Panc1 (cell line): Measurements from ENCODE around the gene KCND3. TPM values are rescaled to one million over a fixed set of nuclear protein-coding genes. Genes with fewer than 3 reads are reported as not detected.

Experiments
- ATAC-seq: fragments of 200-7000 bp; cut with Tn5 transposase; 2 replicates; pipeline ENCODE4 v1.9.1; 2020; ENCODE audit warnings: mild to moderate bottlenecking, moderate library complexity
- BruUV-seq: library from RNA; stranded (reverse); fragments of 400-500 nt; replicated peaks from 2 replicates; lab custom pipeline; 2021; lab: Mats Ljungman, UMichigan
- CTCF ChIA-PET: fragments of 300-600 bp; sonication (Branson Sonifier 250); formaldehyde crosslinking; loops from one replicate; lab custom pipeline; 2022; ENCODE audit warnings: antibody characterized with exemption; lab: Charles Lee
- POLR2A ChIA-PET: fragments of 300-600 bp; sonication (Branson Sonifier 250); formaldehyde crosslinking; loops from one replicate; lab custom pipeline; 2022; ENCODE audit warnings: antibody characterized with exemption; lab: Charles Lee
- DNase-seq: peaks from one replicate; pipeline ENCODE4 v3.0.0-alpha.2; 2010; ENCODE audit warnings: low read depth, low spot score
- H3K27ac ChIP-seq: 2 replicates; pipeline ENCODE4 v1.5.1; 2011; ENCODE audit warnings: mild to moderate bottlenecking, low read length, inconsistent platforms
- H3K27me3 ChIP-seq: fragments of 200-500 bp; sonication (Bioruptor generic); 2 replicates; pipeline ENCODE4 v1.6.0; 2014; ENCODE audit warnings: low read length, inconsistent platforms; ENCODE audit not compliant: control insufficient read depth, insufficient read depth
- H3K36me3 ChIP-seq: fragments of 200-500 bp; sonication (Bioruptor generic); 2 replicates; pipeline ENCODE4 v1.5.1; 2014; ENCODE audit warnings: inconsistent platforms, mild to moderate bottlenecking, low read length, moderate library complexity; ENCODE audit not compliant: control insufficient read depth, insufficient read depth
- H3K4me1 ChIP-seq: 2 replicates; pipeline ENCODE4 v1.5.1; 2011; ENCODE audit warnings: inconsistent platforms, mild to moderate bottlenecking, low read length, moderate library complexity; ENCODE audit not compliant: control insufficient read depth, insufficient read depth
- H3K4me3 ChIP-seq, 2 experiments: 2 replicates each; pipeline ENCODE4 v1.5.1; 2011 to 2012; ENCODE audit warnings: low read depth in 2 of 2, low read length in 2 of 2, mild to moderate bottlenecking in 2 of 2, inconsistent platforms in 1 of 2, moderate library complexity in 1 of 2
- H3K9me3 ChIP-seq: fragments of 200-500 bp; sonication (Bioruptor generic); 2 replicates; pipeline ENCODE4 v1.5.1; 2014; ENCODE audit warnings: low read depth, mild to moderate bottlenecking, inconsistent platforms, low read length, moderate library complexity; ENCODE audit not compliant: control insufficient read depth, insufficient read depth
- POLR2AphosphoS5 ChIP-seq: IDR thresholded peaks from 2 replicates; pipeline ENCODE4 v1.6.1; 2012; ENCODE audit warnings: mild to moderate bottlenecking, low read depth, low read length, moderate library complexity
- SIN3A ChIP-seq: IDR thresholded peaks from 2 replicates; pipeline ENCODE4 v1.6.1; 2012; ENCODE audit warnings: low read depth, mild to moderate bottlenecking, low read length, moderate library complexity, borderline replicate concordance; ENCODE audit not compliant: insufficient read depth
- TCF7L2 ChIP-seq: IDR thresholded peaks from 2 replicates; pipeline ENCODE4 v1.6.1; 2011; ENCODE audit warnings: mild to moderate bottlenecking, low read depth, low read length, inconsistent platforms
- in situ Hi-C: cut with HindIII; loops from 2 replicates; pipeline ENCODE4 v1.10.0; 2016; ENCODE audit warnings: low sequenced_read_pairs, low pct_unique_long_range_greater_than_20kb
- intact Hi-C: fragments of 100-400 bp; cut with micrococcal nuclease; formaldehyde crosslinking; loops from one replicate; pipeline ENCODE4 v1.10.0; 2022; ENCODE audit not compliant: unreplicated experiment
- total RNA-seq: library from RNA; stranded (reverse); gene quantifications from one replicate; pipeline ENCODE4 v1.2.1, GENCODE V29; 2021; ENCODE audit not compliant: unreplicated experiment
- TF ChIP-seq, protein P1 (sequence below), 2 experiments: IDR thresholded peaks; 2 replicates each; pipeline ENCODE4 v1.6.1; 2011 to 2012; ENCODE audit warnings: low read depth in 2 of 2, control low read depth in 1 of 2, low read length in 1 of 2, mild to moderate bottlenecking in 1 of 2, moderate library complexity in 1 of 2; ENCODE audit not compliant: insufficient read depth in 1 of 2
- TF ChIP-seq, protein P2 (sequence below): fragments of 450-650 bp; IDR thresholded peaks from 2 replicates; pipeline ENCODE4 v1.5.1; 2017; ENCODE audit warnings: mild to moderate bottlenecking

The KCND3 gene
- total RNA-seq, 1 experiment from 2014 or later, result not detected

DNA sequence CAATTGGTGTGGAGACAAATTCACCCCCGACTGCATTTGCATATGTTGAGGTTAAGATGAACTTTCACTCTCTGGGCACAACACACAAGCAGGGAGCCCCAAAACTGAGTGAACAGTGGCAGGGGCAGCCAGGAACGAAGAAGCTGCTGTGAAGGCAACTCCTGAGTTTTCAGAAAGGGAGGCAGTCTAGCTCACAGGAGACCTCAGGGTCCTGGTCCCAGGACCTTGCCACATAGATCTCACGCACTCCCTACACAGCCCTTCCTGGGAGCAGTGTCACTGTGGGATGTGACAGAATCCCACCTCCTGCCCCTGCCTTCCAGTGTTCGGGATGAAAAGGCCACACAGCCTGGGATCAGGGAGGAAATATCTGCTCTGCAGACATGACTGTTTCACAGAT is 60.9 kb downstream of the KCND3 start:
- in situ Hi-C loops (no loop called here), intact Hi-C loops (no loop called here)
- DNase-seq (no peak), ATAC-seq (no peak)
- BruUV-seq, result no TSS peak
- Histone ChIP-seq H3K4me1 (no peaks in the 10 kb centered on the region), H3K4me3 (no peak overlapping the region), H3K9me3 (no peaks in the 10 kb centered on the region), H3K27ac (no peak overlapping the region), H3K36me3 (no peaks in the 10 kb centered on the region), H3K27me3 (no peaks in the 10 kb centered on the region; the same call in 1 of the 2 replicates)
- CTCF ChIA-PET, result no interaction called here
- POLR2A ChIA-PET, result no interaction called here
- TF ChIP-seq POLR2AphosphoS5, result no peak
- no peak for TF ChIP-seq SIN3A
- TF ChIP-seq, protein P1, sequence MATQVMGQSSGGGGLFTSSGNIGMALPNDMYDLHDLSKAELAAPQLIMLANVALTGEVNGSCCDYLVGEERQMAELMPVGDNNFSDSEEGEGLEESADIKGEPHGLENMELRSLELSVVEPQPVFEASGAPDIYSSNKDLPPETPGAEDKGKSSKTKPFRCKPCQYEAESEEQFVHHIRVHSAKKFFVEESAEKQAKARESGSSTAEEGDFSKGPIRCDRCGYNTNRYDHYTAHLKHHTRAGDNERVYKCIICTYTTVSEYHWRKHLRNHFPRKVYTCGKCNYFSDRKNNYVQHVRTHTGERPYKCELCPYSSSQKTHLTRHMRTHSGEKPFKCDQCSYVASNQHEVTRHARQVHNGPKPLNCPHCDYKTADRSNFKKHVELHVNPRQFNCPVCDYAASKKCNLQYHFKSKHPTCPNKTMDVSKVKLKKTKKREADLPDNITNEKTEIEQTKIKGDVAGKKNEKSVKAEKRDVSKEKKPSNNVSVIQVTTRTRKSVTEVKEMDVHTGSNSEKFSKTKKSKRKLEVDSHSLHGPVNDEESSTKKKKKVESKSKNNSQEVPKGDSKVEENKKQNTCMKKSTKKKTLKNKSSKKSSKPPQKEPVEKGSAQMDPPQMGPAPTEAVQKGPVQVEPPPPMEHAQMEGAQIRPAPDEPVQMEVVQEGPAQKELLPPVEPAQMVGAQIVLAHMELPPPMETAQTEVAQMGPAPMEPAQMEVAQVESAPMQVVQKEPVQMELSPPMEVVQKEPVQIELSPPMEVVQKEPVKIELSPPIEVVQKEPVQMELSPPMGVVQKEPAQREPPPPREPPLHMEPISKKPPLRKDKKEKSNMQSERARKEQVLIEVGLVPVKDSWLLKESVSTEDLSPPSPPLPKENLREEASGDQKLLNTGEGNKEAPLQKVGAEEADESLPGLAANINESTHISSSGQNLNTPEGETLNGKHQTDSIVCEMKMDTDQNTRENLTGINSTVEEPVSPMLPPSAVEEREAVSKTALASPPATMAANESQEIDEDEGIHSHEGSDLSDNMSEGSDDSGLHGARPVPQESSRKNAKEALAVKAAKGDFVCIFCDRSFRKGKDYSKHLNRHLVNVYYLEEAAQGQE (IDR thresholded peaks at IDR 0.05; ENCODE audit: insufficient read depth in 1 of 2, low read depth in 2 of 2, low read length in 1 of 2), result no peak
- TF ChIP-seq, protein P2, sequence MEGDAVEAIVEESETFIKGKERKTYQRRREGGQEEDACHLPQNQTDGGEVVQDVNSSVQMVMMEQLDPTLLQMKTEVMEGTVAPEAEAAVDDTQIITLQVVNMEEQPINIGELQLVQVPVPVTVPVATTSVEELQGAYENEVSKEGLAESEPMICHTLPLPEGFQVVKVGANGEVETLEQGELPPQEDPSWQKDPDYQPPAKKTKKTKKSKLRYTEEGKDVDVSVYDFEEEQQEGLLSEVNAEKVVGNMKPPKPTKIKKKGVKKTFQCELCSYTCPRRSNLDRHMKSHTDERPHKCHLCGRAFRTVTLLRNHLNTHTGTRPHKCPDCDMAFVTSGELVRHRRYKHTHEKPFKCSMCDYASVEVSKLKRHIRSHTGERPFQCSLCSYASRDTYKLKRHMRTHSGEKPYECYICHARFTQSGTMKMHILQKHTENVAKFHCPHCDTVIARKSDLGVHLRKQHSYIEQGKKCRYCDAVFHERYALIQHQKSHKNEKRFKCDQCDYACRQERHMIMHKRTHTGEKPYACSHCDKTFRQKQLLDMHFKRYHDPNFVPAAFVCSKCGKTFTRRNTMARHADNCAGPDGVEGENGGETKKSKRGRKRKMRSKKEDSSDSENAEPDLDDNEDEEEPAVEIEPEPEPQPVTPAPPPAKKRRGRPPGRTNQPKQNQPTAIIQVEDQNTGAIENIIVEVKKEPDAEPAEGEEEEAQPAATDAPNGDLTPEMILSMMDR, result no peak
- TF ChIP-seq TCF7L2, result no peak

DNA sequence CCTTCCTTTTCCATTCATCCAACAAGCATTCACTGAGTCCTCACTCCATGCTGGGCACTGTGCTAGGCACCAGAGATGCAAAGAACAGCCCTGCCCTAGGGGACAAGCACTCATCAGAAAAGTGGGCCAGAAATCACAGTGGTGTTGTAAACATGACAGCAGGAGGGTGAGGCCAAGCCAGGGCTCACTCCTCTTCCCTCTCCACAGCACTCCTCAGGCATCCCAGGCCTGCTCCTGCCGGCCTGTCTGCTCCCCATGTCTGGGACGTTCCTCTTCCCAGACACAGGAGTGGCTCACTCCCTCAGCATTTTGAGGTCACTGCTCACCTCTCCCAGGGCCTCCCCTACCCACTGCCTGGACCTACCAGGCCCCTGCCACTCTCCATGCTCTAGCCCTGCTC is 61.8 kb downstream of the KCND3 start:
- Histone ChIP-seq H3K4me3 (no peak overlapping the region), H3K27me3 (no peaks in the 10 kb centered on the region), H3K36me3 (no peaks in the 10 kb centered on the region), H3K4me1 (no peaks in the 10 kb centered on the region), H3K9me3 (no peaks in the 10 kb centered on the region), H3K27ac (no peak overlapping the region)
- DNase-seq, result no peak
- ATAC-seq, result no peak
- in situ Hi-C loops (no loop called here), intact Hi-C loops (no loop called here)
- TF ChIP-seq, protein P1 (IDR thresholded peaks at IDR 0.05; ENCODE audit: insufficient read depth in 1 of 2, low read depth in 2 of 2, low read length in 1 of 2), result no peak
- TF ChIP-seq SIN3A (no peak), POLR2AphosphoS5 (no peak), TCF7L2 (no peak)
- TF ChIP-seq, protein P2, result no peak
- ChIA-PET POLR2A (no interaction called here), CTCF (no interaction called here)
- BruUV-seq, result no TSS peak
